Thoracic aorta (tissue), 2 donors: Measurements from ENCODE around the gene TUBD1. TPM values are rescaled to one million over a fixed set of nuclear protein-coding genes. Genes with fewer than 3 reads are reported as not detected.
A peak's percentile ranks its signal among the peaks of the same experiment; 100 is the strongest.
"Not testable (repeated sequence)": the region's sequence is repeated elsewhere in the genome, so short reads cannot be mapped to it uniquely, and the experiment has no call there.

ENCODE experiments used
- ATAC-seq: fragments of 150-250 bp; one replicate; pipeline ENCODE4 v1.8.0; 2017; ENCODE audit warnings: low read depth; ENCODE audit not compliant: insufficient number of reproducible peaks, low FRiP score
- DNase-seq: peaks from one replicate; pipeline ENCODE4 v3.0.0-alpha.2; 2020; ENCODE audit warnings: low spot score
- H3K27ac ChIP-seq, 2 donors: fragments of 200-600 bp; sonication (generic); 1 replicate in 1 of 2; 2 replicates in 1 of 2; pipeline ENCODE4 v1.5.1; 2016; ENCODE audit warnings: mild to moderate bottlenecking in 2 of 2, moderate library complexity in 2 of 2
- H3K27me3 ChIP-seq: fragments of 200-600 bp; sonication (generic); replicated peaks from 2 replicates; pipeline ENCODE4 v1.6.0; 2016; ENCODE audit warnings: mild to moderate bottlenecking; ENCODE audit not compliant: insufficient read depth
- H3K36me3 ChIP-seq: fragments of 200-600 bp; sonication (generic); one replicate; pipeline ENCODE4 v1.5.1; 2016
- H3K4me1 ChIP-seq, 2 donors: fragments of 200-600 bp; sonication (generic); 1 replicate in 1 of 2; 2 replicates in 1 of 2; pipeline versions ENCODE4 v1.5.1 to v1.6.0; 2016; ENCODE audit warnings: low read depth in 2 of 2, mild to moderate bottlenecking in 1 of 2; ENCODE audit not compliant: control insufficient read depth in 1 of 2
- H3K4me3 ChIP-seq: fragments of 200-600 bp; sonication (generic); 2 replicates; pipeline ENCODE4 v1.5.1; 2016; ENCODE audit warnings: mild to moderate bottlenecking
- H3K9me3 ChIP-seq: fragments of 200-600 bp; sonication (generic); 2 replicates; pipeline ENCODE4 v1.5.1; 2016
- total RNA-seq, 2 donors: library from RNA; depleted of rRNA; stranded (reverse); fragments of >200 nt; gene quantifications; one replicate each; pipeline versions ENCODE4 v1.1.0 to v1.2.3, GENCODE V29; 2016
- TF ChIP-seq, protein P1 (sequence below): fragments of 200-600 bp; sonication (generic); IDR thresholded peaks from one replicate; pipeline ENCODE4 v1.5.1; 2019; ENCODE audit warnings: antibody characterized with exemption

Gene TUBD1, protein sequence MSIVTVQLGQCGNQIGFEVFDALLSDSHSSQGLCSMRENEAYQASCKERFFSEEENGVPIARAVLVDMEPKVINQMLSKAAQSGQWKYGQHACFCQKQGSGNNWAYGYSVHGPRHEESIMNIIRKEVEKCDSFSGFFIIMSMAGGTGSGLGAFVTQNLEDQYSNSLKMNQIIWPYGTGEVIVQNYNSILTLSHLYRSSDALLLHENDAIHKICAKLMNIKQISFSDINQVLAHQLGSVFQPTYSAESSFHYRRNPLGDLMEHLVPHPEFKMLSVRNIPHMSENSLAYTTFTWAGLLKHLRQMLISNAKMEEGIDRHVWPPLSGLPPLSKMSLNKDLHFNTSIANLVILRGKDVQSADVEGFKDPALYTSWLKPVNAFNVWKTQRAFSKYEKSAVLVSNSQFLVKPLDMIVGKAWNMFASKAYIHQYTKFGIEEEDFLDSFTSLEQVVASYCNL
- 10 to 100 TPM; 11.0 to 28.0 TPM for total RNA-seq

DNA sequence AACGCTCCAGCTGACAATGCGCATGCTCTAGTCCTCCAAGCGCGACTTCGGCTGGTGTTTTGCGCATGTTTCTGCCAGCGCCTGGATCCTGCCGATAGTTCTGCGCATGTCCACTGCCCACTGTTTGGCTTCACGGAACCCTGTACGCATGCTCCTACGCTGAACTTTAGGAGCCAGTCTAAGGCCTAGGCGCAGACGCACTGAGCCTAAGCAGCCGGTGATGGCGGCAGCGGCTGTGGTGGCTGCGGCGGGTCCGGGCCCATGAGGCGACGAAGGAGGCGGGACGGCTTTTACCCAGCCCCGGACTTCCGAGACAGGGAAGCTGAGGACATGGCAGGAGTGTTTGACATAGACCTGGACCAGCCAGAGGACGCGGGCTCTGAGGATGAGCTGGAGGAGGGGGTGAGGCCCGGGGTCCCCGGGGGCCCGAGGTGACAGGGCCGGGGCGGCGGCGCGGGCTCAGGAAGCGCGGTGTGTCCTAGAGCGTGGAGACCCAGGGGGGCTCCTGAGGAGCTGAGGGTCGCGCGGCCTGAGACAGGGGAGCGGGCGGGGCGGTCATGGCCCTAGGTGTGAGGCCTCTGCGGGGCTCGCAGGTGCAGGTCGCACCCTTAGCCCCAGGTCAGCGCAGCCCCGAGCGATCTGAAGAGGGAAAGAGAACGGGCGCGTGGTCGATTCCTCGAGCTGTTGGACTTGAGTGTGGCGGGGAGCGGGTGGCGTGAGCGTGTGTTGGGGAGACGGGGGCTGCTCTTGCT lies at the start of gene TUBD1, which contains the start of gene RPS6KB1:
Gene TUBD1, minus strand, starts transcription at position 20 of the 752 bp plus-strand sequence. CDS start 1,941 bp downstream, outside the sequence.
Gene RPS6KB1, plus strand, starts transcription at position 198 of the 752 bp plus-strand sequence. Its CDS starts 64 bp downstream, at position 262.
- DNase-seq (peak; percentile 87), ATAC-seq (peak; percentile 97)
- peak within 1 kb of the TSS; percentile 86 to 87 for H3K27ac ChIP-seq
- H3K4me3 ChIP-seq = peak within 1 kb of the TSS; percentile 98
- H3K27me3 ChIP-seq = no peaks in the 10 kb centered on the region
- TF ChIP-seq, protein P1, sequence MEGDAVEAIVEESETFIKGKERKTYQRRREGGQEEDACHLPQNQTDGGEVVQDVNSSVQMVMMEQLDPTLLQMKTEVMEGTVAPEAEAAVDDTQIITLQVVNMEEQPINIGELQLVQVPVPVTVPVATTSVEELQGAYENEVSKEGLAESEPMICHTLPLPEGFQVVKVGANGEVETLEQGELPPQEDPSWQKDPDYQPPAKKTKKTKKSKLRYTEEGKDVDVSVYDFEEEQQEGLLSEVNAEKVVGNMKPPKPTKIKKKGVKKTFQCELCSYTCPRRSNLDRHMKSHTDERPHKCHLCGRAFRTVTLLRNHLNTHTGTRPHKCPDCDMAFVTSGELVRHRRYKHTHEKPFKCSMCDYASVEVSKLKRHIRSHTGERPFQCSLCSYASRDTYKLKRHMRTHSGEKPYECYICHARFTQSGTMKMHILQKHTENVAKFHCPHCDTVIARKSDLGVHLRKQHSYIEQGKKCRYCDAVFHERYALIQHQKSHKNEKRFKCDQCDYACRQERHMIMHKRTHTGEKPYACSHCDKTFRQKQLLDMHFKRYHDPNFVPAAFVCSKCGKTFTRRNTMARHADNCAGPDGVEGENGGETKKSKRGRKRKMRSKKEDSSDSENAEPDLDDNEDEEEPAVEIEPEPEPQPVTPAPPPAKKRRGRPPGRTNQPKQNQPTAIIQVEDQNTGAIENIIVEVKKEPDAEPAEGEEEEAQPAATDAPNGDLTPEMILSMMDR = no peak
- H3K4me1 ChIP-seq = peaks cover 24 to 32% of the 10 kb centered on the region in 2 donors
- peaks cover 6% of the 10 kb centered on the region for H3K36me3 ChIP-seq
- H3K9me3 ChIP-seq = no peaks in the 10 kb centered on the region

DNA sequence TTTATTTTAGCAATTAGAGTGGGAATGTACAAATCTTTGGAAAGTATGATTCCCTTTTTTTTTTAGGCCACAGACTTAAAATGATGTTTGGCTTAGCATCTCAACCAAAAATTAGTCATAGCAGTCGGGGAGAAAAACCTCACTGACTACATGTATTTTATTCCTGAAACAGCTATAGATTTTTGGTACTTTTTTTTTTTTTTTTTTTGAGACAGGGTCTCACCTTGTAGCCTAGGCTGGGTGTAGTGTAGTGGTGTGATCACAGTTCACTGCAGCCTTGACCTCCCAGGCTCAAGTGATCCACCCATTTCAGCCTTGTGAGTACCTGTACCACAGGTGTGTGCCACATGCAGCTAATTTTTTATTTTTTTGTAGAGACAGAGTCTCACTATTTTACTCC lies 48.4 kb upstream of the TUBD1 start:
- H3K4me1 ChIP-seq = no peaks in the 10 kb centered on the region
- peaks cover 29% of the 10 kb centered on the region for H3K36me3 ChIP-seq
- DNase-seq (no peak), ATAC-seq (no peak)
- no peaks in the 10 kb centered on the region for H3K9me3 ChIP-seq
- H3K27ac ChIP-seq = no peak overlapping the region
- no peaks in the 10 kb centered on the region for H3K27me3 ChIP-seq
- no peak overlapping the region for H3K4me3 ChIP-seq
- TF ChIP-seq, protein P1 = no peak

DNA sequence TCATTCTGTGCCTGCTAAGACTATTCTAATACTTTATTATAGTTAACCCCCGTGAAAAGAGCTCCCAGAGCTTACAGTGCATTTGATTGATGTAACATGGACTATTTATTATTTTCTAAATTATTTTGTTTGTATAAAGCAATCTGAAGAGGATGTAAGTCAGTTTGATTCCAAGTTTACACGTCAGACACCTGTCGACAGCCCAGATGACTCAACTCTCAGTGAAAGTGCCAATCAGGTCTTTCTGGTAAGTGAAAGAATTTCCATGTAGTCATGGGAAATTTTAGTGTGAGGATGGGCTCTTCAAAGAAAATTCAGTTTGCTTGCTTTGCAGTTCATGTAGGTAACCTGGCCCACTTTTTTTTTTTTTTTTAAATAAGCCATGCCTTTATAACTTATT lies 48.0 kb upstream of the TUBD1 start:
- ATAC-seq = not testable (repeated sequence)

DNA sequence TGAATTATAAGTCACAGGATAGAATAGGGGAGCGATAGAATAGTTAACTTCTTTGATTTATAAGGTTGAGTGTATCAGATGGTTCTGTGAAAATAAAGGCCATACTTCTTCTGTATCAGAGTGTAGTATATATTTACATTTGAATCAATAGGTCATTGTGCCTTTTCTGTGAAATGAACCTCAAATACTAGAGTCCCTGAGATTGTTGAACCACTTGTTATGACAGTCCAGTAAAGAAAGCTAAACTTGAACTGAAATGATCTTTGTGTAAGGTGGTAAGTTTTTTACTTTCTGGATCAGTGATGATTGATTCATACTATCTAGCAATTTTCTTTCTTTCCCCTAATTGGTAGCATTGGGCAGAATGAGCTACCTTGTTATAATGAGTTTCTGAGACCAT lies 40.6 kb upstream of the TUBD1 start:
- ATAC-seq, H3K9me3 ChIP-seq, H3K4me3 ChIP-seq, DNase-seq, H3K27me3 ChIP-seq, H3K27ac ChIP-seq, H3K4me1 ChIP-seq: not testable (repeated sequence)
- peaks cover 64% of the 10 kb centered on the region for H3K36me3 ChIP-seq

More for the DNA sequence above, 48.0 kb upstream of the TUBD1 start:
- not testable (repeated sequence) for DNase-seq, H3K9me3 ChIP-seq, H3K27me3 ChIP-seq, H3K4me1 ChIP-seq, H3K27ac ChIP-seq, H3K4me3 ChIP-seq
- peaks cover 30% of the 10 kb centered on the region for H3K36me3 ChIP-seq

DNA sequence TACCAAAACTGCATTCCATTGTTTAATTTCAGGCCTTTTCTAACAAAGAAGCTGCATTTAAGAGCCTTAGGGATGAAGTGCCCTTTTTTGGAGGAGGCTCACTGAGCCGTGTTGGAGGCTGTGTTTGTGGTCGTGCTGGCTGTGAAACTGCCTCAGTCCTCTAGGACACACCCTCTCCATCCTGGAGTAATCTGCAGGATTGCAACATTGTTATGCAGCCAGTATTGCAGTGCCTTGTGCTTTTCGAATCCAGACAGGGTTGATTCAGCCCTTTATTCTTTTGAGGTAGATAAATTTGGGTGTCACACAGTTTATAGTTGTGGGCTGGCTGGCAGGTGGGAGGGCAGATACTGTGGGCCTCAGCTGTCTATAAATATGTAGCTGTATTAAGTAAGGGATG lies 38.0 kb upstream of the TUBD1 start:
- DNase-seq, H3K4me1 ChIP-seq, ATAC-seq, H3K27me3 ChIP-seq, H3K27ac ChIP-seq, H3K9me3 ChIP-seq, H3K4me3 ChIP-seq: not testable (repeated sequence)
- H3K36me3 ChIP-seq = peaks cover 71% of the 10 kb centered on the region

DNA sequence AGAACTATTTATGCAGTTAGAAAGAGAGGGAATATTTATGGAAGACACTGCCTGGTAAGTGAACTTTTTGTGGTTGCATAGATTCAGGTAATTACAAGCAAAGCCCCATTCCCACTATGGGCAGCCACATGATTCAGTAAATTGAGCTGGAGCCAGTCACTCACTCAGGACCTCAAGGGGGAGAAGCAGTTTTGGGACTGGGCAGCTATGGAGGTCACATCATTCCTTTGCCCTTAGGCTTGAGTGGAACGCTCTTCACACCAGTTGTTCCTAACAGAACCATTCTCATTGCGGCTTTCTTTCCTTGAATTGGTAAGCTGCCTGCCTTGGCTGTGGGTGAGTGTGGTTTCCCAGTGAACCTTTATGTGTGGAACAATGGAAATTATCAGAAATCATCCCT lies 37.4 kb upstream of the TUBD1 start:
- H3K27me3 ChIP-seq, DNase-seq, H3K4me3 ChIP-seq, H3K9me3 ChIP-seq, H3K27ac ChIP-seq, H3K4me1 ChIP-seq, ATAC-seq: not testable (repeated sequence)
- H3K36me3 ChIP-seq = peaks cover 68% of the 10 kb centered on the region

DNA sequence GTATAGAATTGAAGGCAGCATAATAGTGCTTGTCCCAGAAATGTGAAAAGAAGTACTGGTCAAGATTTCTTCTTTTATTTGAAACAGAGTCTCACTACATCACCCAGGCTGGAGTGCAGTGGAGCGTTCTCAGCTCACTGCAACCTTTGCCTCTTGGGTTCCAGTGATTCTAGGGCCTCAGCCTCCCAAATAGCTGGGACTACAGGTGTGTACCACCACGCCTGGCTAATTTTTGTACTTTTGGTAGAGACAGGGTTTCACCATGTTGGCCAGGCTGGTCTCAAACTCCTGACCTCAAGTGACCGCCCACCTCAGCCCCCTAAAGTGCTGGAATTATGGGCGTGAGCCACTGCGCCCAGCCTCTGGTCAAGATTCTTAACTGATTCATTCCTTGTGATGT lies 27.9 kb upstream of the TUBD1 start:
- DNase-seq, H3K9me3 ChIP-seq, H3K4me3 ChIP-seq, ATAC-seq, H3K27me3 ChIP-seq, H3K4me1 ChIP-seq, H3K27ac ChIP-seq: not testable (repeated sequence)
- H3K36me3 ChIP-seq = peaks cover 45% of the 10 kb centered on the region
